Measurements from ENCODE around the gene MCM3AP.

- TF ChIP-seq EZH2 (IDR thresholded peaks at IDR 0.05): no peak
- TF ChIP-seq, protein P1, sequence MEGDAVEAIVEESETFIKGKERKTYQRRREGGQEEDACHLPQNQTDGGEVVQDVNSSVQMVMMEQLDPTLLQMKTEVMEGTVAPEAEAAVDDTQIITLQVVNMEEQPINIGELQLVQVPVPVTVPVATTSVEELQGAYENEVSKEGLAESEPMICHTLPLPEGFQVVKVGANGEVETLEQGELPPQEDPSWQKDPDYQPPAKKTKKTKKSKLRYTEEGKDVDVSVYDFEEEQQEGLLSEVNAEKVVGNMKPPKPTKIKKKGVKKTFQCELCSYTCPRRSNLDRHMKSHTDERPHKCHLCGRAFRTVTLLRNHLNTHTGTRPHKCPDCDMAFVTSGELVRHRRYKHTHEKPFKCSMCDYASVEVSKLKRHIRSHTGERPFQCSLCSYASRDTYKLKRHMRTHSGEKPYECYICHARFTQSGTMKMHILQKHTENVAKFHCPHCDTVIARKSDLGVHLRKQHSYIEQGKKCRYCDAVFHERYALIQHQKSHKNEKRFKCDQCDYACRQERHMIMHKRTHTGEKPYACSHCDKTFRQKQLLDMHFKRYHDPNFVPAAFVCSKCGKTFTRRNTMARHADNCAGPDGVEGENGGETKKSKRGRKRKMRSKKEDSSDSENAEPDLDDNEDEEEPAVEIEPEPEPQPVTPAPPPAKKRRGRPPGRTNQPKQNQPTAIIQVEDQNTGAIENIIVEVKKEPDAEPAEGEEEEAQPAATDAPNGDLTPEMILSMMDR (IDR thresholded peaks at IDR 0.05): no peak
Measured at GRCh38 chr21:46234436-46234950, 50.9 kb downstream of the MCM3AP start.
